ENCODE measurements around the gene NME3.

- TF ChIP-seq, protein P1, sequence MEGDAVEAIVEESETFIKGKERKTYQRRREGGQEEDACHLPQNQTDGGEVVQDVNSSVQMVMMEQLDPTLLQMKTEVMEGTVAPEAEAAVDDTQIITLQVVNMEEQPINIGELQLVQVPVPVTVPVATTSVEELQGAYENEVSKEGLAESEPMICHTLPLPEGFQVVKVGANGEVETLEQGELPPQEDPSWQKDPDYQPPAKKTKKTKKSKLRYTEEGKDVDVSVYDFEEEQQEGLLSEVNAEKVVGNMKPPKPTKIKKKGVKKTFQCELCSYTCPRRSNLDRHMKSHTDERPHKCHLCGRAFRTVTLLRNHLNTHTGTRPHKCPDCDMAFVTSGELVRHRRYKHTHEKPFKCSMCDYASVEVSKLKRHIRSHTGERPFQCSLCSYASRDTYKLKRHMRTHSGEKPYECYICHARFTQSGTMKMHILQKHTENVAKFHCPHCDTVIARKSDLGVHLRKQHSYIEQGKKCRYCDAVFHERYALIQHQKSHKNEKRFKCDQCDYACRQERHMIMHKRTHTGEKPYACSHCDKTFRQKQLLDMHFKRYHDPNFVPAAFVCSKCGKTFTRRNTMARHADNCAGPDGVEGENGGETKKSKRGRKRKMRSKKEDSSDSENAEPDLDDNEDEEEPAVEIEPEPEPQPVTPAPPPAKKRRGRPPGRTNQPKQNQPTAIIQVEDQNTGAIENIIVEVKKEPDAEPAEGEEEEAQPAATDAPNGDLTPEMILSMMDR (IDR thresholded peaks at IDR 0.05; ENCODE audit: extremely low read depth in 1 of 2, insufficient read depth in 1 of 2, low read depth in 1 of 2, low read length in 2 of 2), result no peak
- TF ChIP-seq POLR2AphosphoS5 (IDR thresholded peaks at IDR 0.05; ENCODE audit: insufficient read depth, low read depth, low read length) (no peak), POLR2A (IDR thresholded peaks at IDR 0.05; ENCODE audit: low read depth, low read length) (no peak), JUN (IDR thresholded peaks at IDR 0.05; ENCODE audit: borderline replicate concordance, insufficient read depth, insufficient read length, low read depth) (no peak), MYC (IDR thresholded peaks at IDR 0.05; ENCODE audit: low read depth, low read length) (no peak)
Measured at GRCh38 chr16:1810536-1810935, 39.2 kb upstream of the NME3 start.

Data from endothelial cell of umbilical vein (primary cell).